Keratinocyte (primary cell): ENCODE results near the gene IL32. TPM values are rescaled to one million over a fixed set of nuclear protein-coding genes. Genes with fewer than 3 reads are reported as not detected.

Experiments
- DNase-seq: peaks from one replicate; pipeline ENCODE4 v3.0.0-alpha.2; 2011; ENCODE audit warnings: low read depth, missing footprints, low spot score
- FAIRE-seq: peaks from 2 replicates; lab custom pipeline; 2011; peaks lifted over from hg19 to GRCh38; lab: Jason Lieb, UNC
- H2AFZ ChIP-seq: 2 replicates; pipeline ENCODE4 v1.6.0; 2012; ENCODE audit warnings: low read length, control low read depth, inconsistent platforms; ENCODE audit not compliant: control insufficient read depth
- H3K27ac ChIP-seq: 2 replicates; pipeline ENCODE4 v1.5.1; 2011; ENCODE audit warnings: low read length; ENCODE audit not compliant: control insufficient read depth, insufficient read depth
- H3K27me3 ChIP-seq: 3 replicates; pipeline ENCODE4 v1.6.0; 2011; ENCODE audit warnings: low read length; ENCODE audit not compliant: control insufficient read depth, insufficient read depth; ENCODE audit errors: extremely low read depth
- H3K36me3 ChIP-seq, 2 experiments: 2 replicates in 1 of 2; 3 replicates in 1 of 2; pipeline ENCODE4 v1.5.1; 2011; ENCODE audit warnings: low read length in 2 of 2, mild to moderate bottlenecking in 1 of 2; ENCODE audit not compliant: control insufficient read depth in 2 of 2, insufficient read depth in 2 of 2; ENCODE audit errors: extremely low read depth in 1 of 2
- H3K4me1 ChIP-seq: 3 replicates; pipeline ENCODE4 v1.5.1; 2011; ENCODE audit warnings: low read length; ENCODE audit not compliant: control insufficient read depth, insufficient read depth; ENCODE audit errors: extremely low read depth
- H3K4me2 ChIP-seq: 3 replicates; pipeline ENCODE4 v1.6.0; 2011; ENCODE audit warnings: low read depth, low read length; ENCODE audit not compliant: control insufficient read depth, insufficient read depth; ENCODE audit errors: extremely low read depth
- H3K4me3 ChIP-seq, 3 experiments: fragments of 200-600 bp in 1 of 3; sonication (generic) in 1 of 3; 2 replicates in 2 of 3; 3 replicates in 1 of 3; pipeline ENCODE4 v1.5.1; 2011 to 2016; ENCODE audit warnings: low read length in 3 of 3, mild to moderate bottlenecking in 3 of 3, control low read depth in 2 of 3, inconsistent platforms in 1 of 3, low read depth in 1 of 3, mixed read lengths in 1 of 3, mixed run types in 1 of 3, moderate library complexity in 1 of 3; ENCODE audit not compliant: control insufficient read depth in 2 of 3, insufficient read depth in 2 of 3; ENCODE audit errors: extremely low read depth in 1 of 3
- H3K79me2 ChIP-seq: 2 replicates; pipeline ENCODE4 v1.6.0; 2012; ENCODE audit warnings: low read length; ENCODE audit not compliant: control insufficient read depth, insufficient read depth
- H3K9ac ChIP-seq: 3 replicates; pipeline ENCODE4 v1.6.0; 2011; ENCODE audit warnings: low read length; ENCODE audit not compliant: control insufficient read depth, insufficient read depth; ENCODE audit errors: extremely low read depth
- H3K9me1 ChIP-seq: 3 replicates; pipeline ENCODE4 v1.6.0; 2011; ENCODE audit warnings: low read length; ENCODE audit not compliant: control insufficient read depth, insufficient read depth; ENCODE audit errors: extremely low read depth
- H3K9me3 ChIP-seq: 2 replicates; pipeline ENCODE4 v1.5.1; 2012; ENCODE audit warnings: low read depth, low read length; ENCODE audit not compliant: control insufficient read depth
- H4K20me1 ChIP-seq: 3 replicates; pipeline ENCODE4 v1.6.0; 2011; ENCODE audit warnings: low read length; ENCODE audit not compliant: control insufficient read depth, insufficient read depth; ENCODE audit errors: extremely low read depth
- EZH2 ChIP-seq: IDR thresholded peaks from one replicate; pipeline ENCODE4 v1.6.1; 2012; ENCODE audit warnings: inconsistent platforms, mild to moderate bottlenecking, low read length, moderate library complexity
- dilution Hi-C: fragments of 300-500 bp; cut with MboI; formaldehyde crosslinking; loops from one replicate; pipeline ENCODE4 v1.7.0; 2020; ENCODE audit warnings: low sequenced_read_pairs; ENCODE audit not compliant: extremely low pct_ligation_motif_present
- polyA plus RNA-seq, 5 experiments: library from polyadenylated mRNA; depleted of rRNA in 3 of 5; stranded (reverse) in 3 of 5; stranded (forward) in 1 of 5; unstranded in 1 of 5; fragments of >200 nt; gene quantifications; 1 replicate in 1 of 5; 2 replicates in 3 of 5; 3 replicates in 1 of 5; pipeline versions ENCODE4 v1.2.1 to v1.2.3, GENCODE V29; 2011 to 2012; ENCODE audit warnings: missing spikeins in 2 of 5, low read depth in 1 of 5, low replicate concordance in 1 of 5
- TF ChIP-seq, protein P1 (sequence below), 3 experiments: IDR thresholded peaks in 1 of 3; conservative IDR thresholded peaks in 1 of 3; optimal IDR thresholded peaks in 1 of 3; 2 replicates in 2 of 3; 3 replicates in 1 of 3; pipeline versions ENCODE3 to v1.5.1; 2011; ENCODE audit warnings: low read length in 3 of 3, mild to moderate bottlenecking in 3 of 3, moderate library complexity in 2 of 3, control low read depth in 1 of 3, inconsistent platforms in 1 of 3; ENCODE audit not compliant: insufficient read depth in 2 of 3; ENCODE audit errors: extremely low read depth in 1 of 3

Gene IL32
- polyA plus RNA-seq, 1 donor (not counting 4 experiments of a cell fraction or from before 2014, with no cell fraction given), result 0.28 TPM

DNA sequence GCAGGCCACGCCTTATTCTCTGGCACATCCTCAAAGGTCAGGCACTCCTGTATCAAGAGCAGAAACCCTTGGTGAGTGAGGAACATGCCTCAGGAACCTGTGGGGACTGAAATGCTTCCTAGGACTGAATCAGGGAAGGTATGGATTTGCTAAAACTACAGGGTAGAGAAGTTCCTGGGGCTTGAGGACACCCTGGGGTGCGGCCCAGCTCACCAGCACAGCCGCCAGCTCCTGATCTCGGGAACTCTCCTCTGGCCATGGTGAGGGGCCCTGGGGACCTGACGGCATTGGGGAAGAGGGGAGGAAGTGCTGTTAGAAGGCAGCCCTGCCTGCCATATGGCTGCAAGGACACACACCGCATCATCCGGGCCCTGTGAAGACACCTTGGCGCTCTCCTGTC lies 26.1 kb downstream of the IL32 start:
- Histone ChIP-seq H3K4me1 (no peaks in the 10 kb centered on the region), H3K27ac (no peak overlapping the region), H3K79me2 (no peaks in the 10 kb centered on the region), H3K27me3 (peaks cover 5% of the 10 kb centered on the region), H3K9me3 (no peaks in the 10 kb centered on the region), H3K9ac (no peak overlapping the region), H4K20me1 (no peaks in the 10 kb centered on the region), H3K4me2 (no peak overlapping the region), H2AFZ (no peak overlapping the region), H3K9me1 (no peaks in the 10 kb centered on the region), H3K36me3 (no peaks in the 10 kb centered on the region), H3K4me3 (no peak overlapping the region)
- DNase-seq, result no peak
- dilution Hi-C loops, result no loop called here
- TF ChIP-seq, protein P1, sequence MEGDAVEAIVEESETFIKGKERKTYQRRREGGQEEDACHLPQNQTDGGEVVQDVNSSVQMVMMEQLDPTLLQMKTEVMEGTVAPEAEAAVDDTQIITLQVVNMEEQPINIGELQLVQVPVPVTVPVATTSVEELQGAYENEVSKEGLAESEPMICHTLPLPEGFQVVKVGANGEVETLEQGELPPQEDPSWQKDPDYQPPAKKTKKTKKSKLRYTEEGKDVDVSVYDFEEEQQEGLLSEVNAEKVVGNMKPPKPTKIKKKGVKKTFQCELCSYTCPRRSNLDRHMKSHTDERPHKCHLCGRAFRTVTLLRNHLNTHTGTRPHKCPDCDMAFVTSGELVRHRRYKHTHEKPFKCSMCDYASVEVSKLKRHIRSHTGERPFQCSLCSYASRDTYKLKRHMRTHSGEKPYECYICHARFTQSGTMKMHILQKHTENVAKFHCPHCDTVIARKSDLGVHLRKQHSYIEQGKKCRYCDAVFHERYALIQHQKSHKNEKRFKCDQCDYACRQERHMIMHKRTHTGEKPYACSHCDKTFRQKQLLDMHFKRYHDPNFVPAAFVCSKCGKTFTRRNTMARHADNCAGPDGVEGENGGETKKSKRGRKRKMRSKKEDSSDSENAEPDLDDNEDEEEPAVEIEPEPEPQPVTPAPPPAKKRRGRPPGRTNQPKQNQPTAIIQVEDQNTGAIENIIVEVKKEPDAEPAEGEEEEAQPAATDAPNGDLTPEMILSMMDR (optimal IDR thresholded peaks at IDR 0.05 in 1 of 3, IDR thresholded peaks at IDR 0.05 in 1 of 3, conservative IDR thresholded peaks at IDR 0.05 in 1 of 3; ENCODE audit: extremely low read depth in 1 of 3, insufficient read depth in 2 of 3, low read length in 3 of 3), result no peak
- no peak for TF ChIP-seq EZH2
- FAIRE-seq, result no peak

DNA sequence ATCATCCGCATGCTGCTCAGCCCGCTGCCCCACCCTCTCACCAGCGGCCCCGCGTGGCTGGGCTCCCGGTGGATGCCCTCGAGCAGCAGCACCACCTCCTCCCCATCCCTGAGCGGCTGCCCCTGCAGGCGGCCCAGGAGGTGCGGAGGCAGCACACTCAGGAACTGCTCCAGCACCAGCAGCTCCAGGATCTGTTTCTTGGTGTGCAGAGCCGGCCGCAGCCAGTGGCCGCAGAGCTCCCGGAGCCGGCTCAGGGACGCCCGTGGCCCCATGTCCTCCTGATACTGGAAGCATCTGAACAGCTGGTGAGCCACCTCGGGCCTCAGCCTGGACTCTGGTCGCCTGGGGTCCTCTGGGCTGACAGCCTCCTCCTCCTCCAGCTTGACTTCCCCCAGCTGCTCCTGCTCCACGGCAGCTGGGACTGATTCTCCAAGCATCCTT lies 27.1 kb downstream of the IL32 start:
- Histone ChIP-seq H3K9me1 (no peaks in the 10 kb centered on the region), H3K9me3 (no peaks in the 10 kb centered on the region), H3K4me1 (no peaks in the 10 kb centered on the region), H2AFZ (no peak overlapping the region), H3K4me2 (no peak overlapping the region), H3K36me3 (no peaks in the 10 kb centered on the region), H3K27ac (no peak overlapping the region), H3K4me3 (no peak overlapping the region), H4K20me1 (no peaks in the 10 kb centered on the region), H3K79me2 (no peaks in the 10 kb centered on the region), H3K9ac (no peak overlapping the region), H3K27me3 (no peaks in the 10 kb centered on the region)
- TF ChIP-seq, protein P1 (optimal IDR thresholded peaks at IDR 0.05 in 1 of 3, IDR thresholded peaks at IDR 0.05 in 1 of 3, conservative IDR thresholded peaks at IDR 0.05 in 1 of 3; ENCODE audit: extremely low read depth in 1 of 3, insufficient read depth in 2 of 3, low read length in 3 of 3), result no peak
- TF ChIP-seq EZH2, result no peak
- dilution Hi-C loops, result no loop called here
- no peak for FAIRE-seq
- DNase-seq, result no peak
